ENCODE results near the gene INHBE.

The INHBE gene

DNA sequence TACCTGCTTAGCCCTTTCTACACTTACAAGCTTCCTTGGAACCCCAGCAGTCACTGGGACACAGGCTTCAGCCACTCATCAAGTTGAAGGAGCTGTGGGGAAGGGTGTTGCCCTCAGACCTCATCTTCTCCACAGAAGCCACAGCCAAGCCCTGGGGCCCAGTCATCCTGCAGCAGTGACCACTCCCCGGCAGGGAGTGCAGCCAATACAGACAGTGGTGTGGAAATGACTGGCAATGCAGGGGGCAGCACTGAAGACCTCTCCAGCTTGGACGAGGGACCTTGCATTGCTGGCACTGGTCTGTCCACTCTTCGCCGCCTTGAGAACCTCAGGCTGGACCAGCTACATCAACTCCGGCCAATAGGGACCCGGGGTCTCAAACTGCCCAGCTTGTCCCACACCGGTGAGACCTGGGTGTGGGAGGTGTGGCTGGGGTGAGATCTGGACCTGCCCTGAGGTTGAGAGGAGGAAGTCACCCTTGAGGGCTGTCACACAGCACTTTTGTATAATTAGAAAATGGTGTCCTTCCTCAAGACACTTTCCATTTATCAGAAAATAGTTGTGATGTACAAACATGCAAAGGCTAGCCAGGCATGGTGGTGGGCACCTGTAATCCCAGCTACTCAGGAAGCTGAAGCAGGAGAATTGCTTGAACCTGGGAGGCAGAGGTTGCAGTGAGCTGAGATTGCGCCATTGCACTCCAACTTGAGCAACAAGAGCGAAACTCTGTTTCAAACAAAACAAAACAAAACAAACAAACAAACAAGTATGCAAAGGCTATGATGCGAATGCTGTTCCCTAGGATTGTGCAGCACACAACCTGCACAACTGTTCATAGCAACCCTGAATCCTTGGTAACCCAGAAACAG is 14.4 kb downstream of the INHBE start:
- no peak overlapping the region for H3K27ac ChIP-seq (ENCODE audit: low read depth, low read length)
- no peaks in the 10 kb centered on the region for H4K20me1 ChIP-seq (ENCODE audit: low read depth, low read length)
- H3K4me2 ChIP-seq (ENCODE audit: low read depth, low read length, poor library complexity, severe bottlenecking) = no peak overlapping the region
- TF ChIP-seq EZH2phosphoT487 (conservative IDR thresholded peaks at IDR 0.05; ENCODE audit: low read length) = no peak
- TF ChIP-seq, protein P1, sequence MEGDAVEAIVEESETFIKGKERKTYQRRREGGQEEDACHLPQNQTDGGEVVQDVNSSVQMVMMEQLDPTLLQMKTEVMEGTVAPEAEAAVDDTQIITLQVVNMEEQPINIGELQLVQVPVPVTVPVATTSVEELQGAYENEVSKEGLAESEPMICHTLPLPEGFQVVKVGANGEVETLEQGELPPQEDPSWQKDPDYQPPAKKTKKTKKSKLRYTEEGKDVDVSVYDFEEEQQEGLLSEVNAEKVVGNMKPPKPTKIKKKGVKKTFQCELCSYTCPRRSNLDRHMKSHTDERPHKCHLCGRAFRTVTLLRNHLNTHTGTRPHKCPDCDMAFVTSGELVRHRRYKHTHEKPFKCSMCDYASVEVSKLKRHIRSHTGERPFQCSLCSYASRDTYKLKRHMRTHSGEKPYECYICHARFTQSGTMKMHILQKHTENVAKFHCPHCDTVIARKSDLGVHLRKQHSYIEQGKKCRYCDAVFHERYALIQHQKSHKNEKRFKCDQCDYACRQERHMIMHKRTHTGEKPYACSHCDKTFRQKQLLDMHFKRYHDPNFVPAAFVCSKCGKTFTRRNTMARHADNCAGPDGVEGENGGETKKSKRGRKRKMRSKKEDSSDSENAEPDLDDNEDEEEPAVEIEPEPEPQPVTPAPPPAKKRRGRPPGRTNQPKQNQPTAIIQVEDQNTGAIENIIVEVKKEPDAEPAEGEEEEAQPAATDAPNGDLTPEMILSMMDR (IDR thresholded peaks at IDR 0.05; ENCODE audit: insufficient read depth, low read length, poor library complexity, severe bottlenecking) = no peak
- H3K27me3 ChIP-seq (ENCODE audit: low read length) = no peaks in the 10 kb centered on the region
- no peaks in the 10 kb centered on the region for H3K9me3 ChIP-seq (ENCODE audit: insufficient read depth, low read length)
- H3K9me2 ChIP-seq (replicated peaks; ENCODE audit: insufficient read depth, low read length) = no peaks in the 10 kb centered on the region
- H3F3A ChIP-seq (ENCODE audit: insufficient read depth) = no peaks in the 10 kb centered on the region
- H3K4me3 ChIP-seq (ENCODE audit: insufficient read depth, low read length, poor library complexity, severe bottlenecking) = no peak overlapping the region
- no peak overlapping the region for H3K9ac ChIP-seq (ENCODE audit: low read length)
- H2AFZ ChIP-seq (ENCODE audit: low read depth, low read length, severe bottlenecking) = no peak overlapping the region
- no peaks in the 10 kb centered on the region for H3K79me2 ChIP-seq (ENCODE audit: insufficient read depth, low read length)
- H3K36me3 ChIP-seq (ENCODE audit: low read length) = no peaks in the 10 kb centered on the region

DNA sequence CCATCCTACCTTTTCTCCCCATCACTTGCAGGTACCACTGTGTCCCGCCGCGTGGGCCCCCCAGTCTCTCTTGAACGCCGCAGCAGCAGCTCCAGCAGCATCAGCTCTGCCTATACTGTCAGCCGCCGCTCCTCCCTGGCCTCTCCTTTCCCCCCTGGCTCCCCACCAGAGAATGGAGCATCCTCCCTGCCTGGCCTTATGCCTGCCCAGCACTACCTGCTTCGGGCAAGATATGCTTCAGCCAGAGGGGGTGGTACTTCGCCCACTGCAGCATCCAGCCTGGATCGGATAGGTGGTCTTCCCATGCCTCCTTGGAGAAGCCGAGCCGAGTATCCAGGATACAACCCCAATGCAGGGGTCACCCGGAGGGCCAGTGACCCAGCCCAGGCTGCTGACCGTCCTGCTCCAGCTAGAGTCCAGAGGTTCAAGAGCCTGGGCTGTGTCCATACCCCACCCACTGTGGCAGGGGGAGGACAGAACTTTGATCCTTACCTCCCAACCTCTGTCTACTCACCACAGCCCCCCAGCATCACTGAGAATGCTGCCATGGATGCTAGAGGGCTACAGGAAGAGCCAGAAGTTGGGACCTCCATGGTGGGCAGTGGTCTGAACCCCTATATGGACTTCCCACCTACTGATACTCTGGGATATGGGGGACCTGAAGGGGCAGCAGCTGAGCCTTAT is 15.3 kb downstream of the INHBE start:
- Histone ChIP-seq H3K4me2 (ENCODE audit: low read depth, low read length, poor library complexity, severe bottlenecking) (no peak overlapping the region), H3K4me3 (ENCODE audit: insufficient read depth, low read length, poor library complexity, severe bottlenecking) (no peak overlapping the region), H3F3A (ENCODE audit: insufficient read depth) (no peaks in the 10 kb centered on the region), H3K9ac (ENCODE audit: low read length) (no peak overlapping the region), H3K9me2 (replicated peaks; ENCODE audit: insufficient read depth, low read length) (no peaks in the 10 kb centered on the region), H3K9me3 (ENCODE audit: insufficient read depth, low read length) (no peaks in the 10 kb centered on the region), H4K20me1 (ENCODE audit: low read depth, low read length) (no peaks in the 10 kb centered on the region), H3K36me3 (ENCODE audit: low read length) (no peaks in the 10 kb centered on the region), H3K27ac (ENCODE audit: low read depth, low read length) (no peak overlapping the region), H2AFZ (ENCODE audit: low read depth, low read length, severe bottlenecking) (no peak overlapping the region), H3K27me3 (ENCODE audit: low read length) (no peaks in the 10 kb centered on the region), H3K79me2 (ENCODE audit: insufficient read depth, low read length) (no peaks in the 10 kb centered on the region)
- TF ChIP-seq EZH2phosphoT487 (conservative IDR thresholded peaks at IDR 0.05; ENCODE audit: low read length) = no peak
- TF ChIP-seq, protein P1 (IDR thresholded peaks at IDR 0.05; ENCODE audit: insufficient read depth, low read length, poor library complexity, severe bottlenecking) = no peak

DNA sequence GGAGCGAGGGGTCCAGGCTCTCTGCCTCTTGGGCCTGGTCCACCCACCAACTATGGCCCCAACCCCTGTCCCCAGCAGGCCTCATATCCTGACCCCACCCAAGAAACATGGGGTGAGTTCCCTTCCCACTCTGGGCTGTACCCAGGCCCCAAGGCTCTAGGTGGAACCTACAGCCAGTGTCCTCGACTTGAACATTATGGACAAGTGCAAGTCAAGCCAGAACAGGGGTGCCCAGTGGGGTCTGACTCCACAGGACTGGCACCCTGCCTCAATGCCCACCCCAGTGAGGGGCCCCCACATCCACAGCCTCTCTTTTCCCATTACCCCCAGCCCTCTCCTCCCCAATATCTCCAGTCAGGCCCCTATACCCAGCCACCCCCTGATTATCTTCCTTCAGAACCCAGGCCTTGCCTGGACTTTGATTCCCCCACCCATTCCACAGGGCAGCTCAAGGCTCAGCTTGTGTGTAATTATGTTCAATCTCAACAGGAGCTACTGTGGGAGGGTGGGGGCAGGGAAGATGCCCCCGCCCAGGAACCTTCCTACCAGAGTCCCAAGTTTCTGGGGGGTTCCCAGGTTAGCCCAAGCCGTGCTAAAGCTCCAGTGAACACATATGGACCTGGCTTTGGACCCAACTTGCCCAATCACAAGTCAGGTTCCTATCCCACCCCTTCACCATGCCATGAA is 16.0 kb downstream of the INHBE start:
- Histone ChIP-seq H3K4me2 (ENCODE audit: low read depth, low read length, poor library complexity, severe bottlenecking) (no peak overlapping the region), H3F3A (ENCODE audit: insufficient read depth) (no peaks in the 10 kb centered on the region), H3K9ac (ENCODE audit: low read length) (no peak overlapping the region), H3K79me2 (ENCODE audit: insufficient read depth, low read length) (no peaks in the 10 kb centered on the region), H3K36me3 (ENCODE audit: low read length) (no peaks in the 10 kb centered on the region), H3K9me3 (ENCODE audit: insufficient read depth, low read length) (no peaks in the 10 kb centered on the region), H3K27ac (ENCODE audit: low read depth, low read length) (no peak overlapping the region), H4K20me1 (ENCODE audit: low read depth, low read length) (no peaks in the 10 kb centered on the region), H2AFZ (ENCODE audit: low read depth, low read length, severe bottlenecking) (no peak overlapping the region), H3K4me3 (ENCODE audit: insufficient read depth, low read length, poor library complexity, severe bottlenecking) (no peak overlapping the region), H3K9me2 (replicated peaks; ENCODE audit: insufficient read depth, low read length) (no peaks in the 10 kb centered on the region), H3K27me3 (ENCODE audit: low read length) (no peaks in the 10 kb centered on the region)
- no peak for TF ChIP-seq EZH2phosphoT487 (conservative IDR thresholded peaks at IDR 0.05; ENCODE audit: low read length)
- TF ChIP-seq, protein P1 (IDR thresholded peaks at IDR 0.05; ENCODE audit: insufficient read depth, low read length, poor library complexity, severe bottlenecking) = no peak
